ENCODE results near the gene SHROOM3.

GRCh38 chr4:76755756-76756155, 320.7 kb downstream of the SHROOM3 start:
- TF ChIP-seq CTCF (IDR thresholded peaks at IDR 0.05; ENCODE audit: insufficient read depth, low read length, poor library complexity, severe bottlenecking) (no peak), EZH2phosphoT487 (conservative IDR thresholded peaks at IDR 0.05; ENCODE audit: low read length) (no peak)
